DMS53 (cell line): ENCODE data around the gene MPZL3.
"Not testable (repeated sequence)": the region's sequence is repeated elsewhere in the genome, so short reads cannot be mapped to it uniquely, and the experiment has no call there.

Source experiments
- DNase-seq: peaks from one replicate; lab custom pipeline; 2025; lab: John Stamatoyannopoulos, UW

MPZL3 gene

GRCh38 chr11:118184784-118185579 lies 67.2 kb downstream of the MPZL3 start:
- no peak for DNase-seq

GRCh38 chr11:118183691-118184090 lies 68.5 kb downstream of the MPZL3 start:
- DNase-seq: not testable (repeated sequence)

- no peak for DNase-seq
Measured at GRCh38 chr11:118180300-118180703, 71.9 kb downstream of the MPZL3 start.

- DNase-seq: no peak
Measured at GRCh38 chr11:118176778-118177134, 75.4 kb downstream of the MPZL3 start.
